IgD-negative memory B cell (primary cell): ENCODE measurements around the gene HS2ST1. TPM values are rescaled to one million over a fixed set of nuclear protein-coding genes. Genes with fewer than 3 reads are reported as not detected.
A peak's percentile ranks its signal among the peaks of the same experiment; 100 is the strongest.

Experiments used
- H3K27ac Mint-ChIP-seq, 3 donors: one replicate each; pipeline ENCODE4 v1.8.0; 2020 to 2022; ENCODE audit warnings: mild to moderate bottlenecking in 3 of 3, mixed read lengths in 3 of 3, moderate library complexity in 1 of 3
- H3K27me3 Mint-ChIP-seq: one replicate; pipeline ENCODE4 v1.8.0; 2021; ENCODE audit warnings: mixed read lengths
- H3K36me3 Mint-ChIP-seq: one replicate; pipeline ENCODE4 v1.8.0; 2020; ENCODE audit warnings: mild to moderate bottlenecking, mixed read lengths
- H3K4me1 Mint-ChIP-seq, 3 donors: one replicate each; pipeline ENCODE4 v1.8.0; 2020 to 2022; ENCODE audit warnings: mixed read lengths in 3 of 3, mild to moderate bottlenecking in 1 of 3
- H3K4me3 Mint-ChIP-seq, 4 donors: one replicate each; pipeline ENCODE4 v1.8.0; 2020 to 2022; ENCODE audit warnings: mild to moderate bottlenecking in 4 of 4, mixed read lengths in 4 of 4, moderate library complexity in 3 of 4
- H3K9me3 Mint-ChIP-seq, 3 donors: one replicate each; pipeline ENCODE4 v1.8.0; 2020 to 2021; ENCODE audit warnings: mixed read lengths in 3 of 3, mild to moderate bottlenecking in 1 of 3
- polyA plus RNA-seq: library from polyadenylated mRNA; unstranded; fragments of 300-500 nt; fragmentation: Illumina TruSeq; gene quantifications from one replicate; pipeline ENCODE4 v1.2.3, GENCODE V29; 2021

The HS2ST1 gene
- polyA plus RNA-seq, 1 donor from 2014 or later: 7.2 TPM

GRCh38 chr1:87121711-87122163 is 207.3 kb downstream of the HS2ST1 start:
- H3K27me3 Mint-ChIP-seq: peaks cover 2% of the 10 kb centered on the region
- H3K27ac Mint-ChIP-seq: no peak overlapping the region
- peaks cover 0 to 6% (median 1%) of the 10 kb centered on the region in 3 donors for H3K4me1 Mint-ChIP-seq
- H3K36me3 Mint-ChIP-seq: peaks cover 5% of the 10 kb centered on the region
- H3K4me3 Mint-ChIP-seq: peak overlapping the region in 1 of 4 donors; percentile 2
- H3K9me3 Mint-ChIP-seq: no peaks in the 10 kb centered on the region

- Mint-ChIP-seq H3K4me1 (peaks cover 0 to 6% (median 1%) of the 10 kb centered on the region in 3 donors), H3K27ac (no peak overlapping the region), H3K36me3 (peaks cover 5% of the 10 kb centered on the region), H3K4me3 (peak overlapping the region in 1 of 4 donors; percentile 22), H3K27me3 (peaks cover 2% of the 10 kb centered on the region), H3K9me3 (no peaks in the 10 kb centered on the region)
Measured at GRCh38 chr1:87122243-87122642, 207.8 kb downstream of the HS2ST1 start.

DNA sequence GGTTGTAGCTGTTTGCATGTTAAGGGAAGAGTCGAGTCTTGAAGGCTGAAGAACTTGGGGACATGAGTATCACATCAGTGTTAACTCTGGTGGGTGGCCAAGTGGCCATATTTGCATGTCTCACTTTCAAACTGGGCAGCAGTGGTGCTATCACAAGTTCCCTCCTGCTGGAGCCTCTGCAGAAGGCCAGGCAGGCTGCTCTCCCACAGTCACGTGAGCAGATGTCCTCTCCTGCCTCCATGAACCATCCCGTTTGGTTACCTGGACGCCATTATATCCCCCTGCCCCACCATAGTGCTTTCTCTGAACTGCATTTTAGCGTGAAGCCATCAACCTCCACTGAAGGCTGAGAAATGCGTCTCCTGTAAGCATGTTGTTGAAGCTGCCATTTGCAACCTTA is 209.2 kb downstream of the HS2ST1 start:
- Mint-ChIP-seq H3K27ac (no peak overlapping the region), H3K9me3 (no peaks in the 10 kb centered on the region), H3K4me3 (no peak overlapping the region), H3K4me1 (peaks cover 0 to 6% (median 1%) of the 10 kb centered on the region in 3 donors), H3K36me3 (peaks cover 5% of the 10 kb centered on the region), H3K27me3 (peaks cover 3% of the 10 kb centered on the region)

DNA sequence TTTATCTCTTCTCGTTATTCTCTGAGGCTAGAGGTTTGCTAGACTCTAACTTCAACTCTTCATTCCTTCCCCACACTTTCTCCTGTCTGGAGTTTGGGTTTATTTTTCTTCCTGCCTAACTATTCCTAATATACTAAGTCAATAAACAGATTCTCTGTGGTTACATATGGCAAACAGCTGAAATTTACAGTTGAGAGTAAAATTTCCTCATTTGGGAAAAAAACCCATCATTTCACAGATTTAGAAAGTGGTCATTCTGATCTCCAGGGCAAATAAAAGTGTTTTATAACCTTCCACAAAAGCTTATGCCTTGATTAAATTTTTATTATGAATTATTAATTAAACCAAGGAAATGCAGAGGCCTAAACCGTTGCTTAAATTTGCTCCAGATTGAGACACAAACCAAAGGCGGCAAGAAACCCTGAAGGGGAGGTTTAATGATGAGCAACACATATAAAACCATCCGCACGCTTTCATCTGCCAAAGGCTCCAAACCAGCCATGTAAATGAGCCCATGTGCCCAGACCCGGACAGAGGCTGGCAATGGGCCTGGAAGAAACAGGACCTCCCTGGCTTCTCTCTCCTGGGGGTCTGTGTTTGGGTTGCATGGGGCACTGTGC is 212.6 kb downstream of the HS2ST1 start:
- Mint-ChIP-seq H3K9me3 (no peaks in the 10 kb centered on the region), H3K27ac (no peak overlapping the region), H3K4me1 (peaks cover 3 to 5% (median 4%) of the 10 kb centered on the region in 3 donors), H3K27me3 (peaks cover 8% of the 10 kb centered on the region), H3K36me3 (peaks cover 5% of the 10 kb centered on the region), H3K4me3 (no peak overlapping the region)

DNA sequence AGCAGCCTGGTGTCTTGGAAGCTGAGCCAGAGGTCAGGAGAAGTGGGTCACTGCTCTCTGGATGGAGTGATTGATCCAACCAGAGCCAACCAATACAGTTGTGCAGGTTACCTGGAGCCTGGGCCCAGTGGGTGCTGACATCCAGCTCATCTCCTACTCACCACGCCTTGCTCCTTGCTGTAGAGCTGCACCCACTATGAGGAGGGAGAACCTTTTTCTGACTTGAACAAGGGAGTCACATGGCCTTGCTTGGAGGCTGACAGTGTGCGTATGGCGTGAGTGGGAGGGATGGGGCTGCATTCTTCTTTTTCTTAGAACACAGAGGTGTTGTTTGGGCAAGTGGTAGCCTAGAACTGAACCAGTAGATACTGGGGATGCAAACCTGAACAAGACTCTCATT is 213.1 kb downstream of the HS2ST1 start:
- Mint-ChIP-seq H3K27me3 (peaks cover 10% of the 10 kb centered on the region), H3K4me3 (peak overlapping the region in 1 of 4 donors; percentile 9), H3K9me3 (no peaks in the 10 kb centered on the region), H3K36me3 (peaks cover 5% of the 10 kb centered on the region), H3K4me1 (peaks cover 3 to 5% (median 5%) of the 10 kb centered on the region in 3 donors), H3K27ac (no peak overlapping the region)

DNA sequence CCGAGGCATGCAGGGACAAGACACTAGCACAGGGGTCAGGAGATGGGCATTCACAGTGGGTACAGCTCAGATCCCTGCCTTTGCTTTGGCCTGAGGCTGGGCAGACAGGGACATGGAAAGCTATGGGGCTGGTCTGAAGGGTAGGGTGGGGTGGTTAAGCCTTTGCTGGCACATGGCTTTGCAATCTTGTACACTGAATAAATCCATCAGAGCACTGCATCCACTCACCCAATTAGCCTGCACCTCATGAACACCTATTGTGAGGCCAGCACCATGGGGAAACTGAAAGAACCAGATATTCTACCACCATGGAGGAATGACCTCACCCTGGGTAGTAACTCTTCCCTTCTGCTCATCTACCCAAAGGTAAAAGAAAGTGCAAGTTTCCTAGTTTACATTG is 214.6 kb downstream of the HS2ST1 start:
- Mint-ChIP-seq H3K9me3 (no peaks in the 10 kb centered on the region), H3K27me3 (peaks cover 15% of the 10 kb centered on the region), H3K4me1 (peaks cover 3 to 7% (median 5%) of the 10 kb centered on the region in 3 donors), H3K36me3 (peaks cover 2% of the 10 kb centered on the region), H3K27ac (no peak overlapping the region), H3K4me3 (no peak overlapping the region)

DNA sequence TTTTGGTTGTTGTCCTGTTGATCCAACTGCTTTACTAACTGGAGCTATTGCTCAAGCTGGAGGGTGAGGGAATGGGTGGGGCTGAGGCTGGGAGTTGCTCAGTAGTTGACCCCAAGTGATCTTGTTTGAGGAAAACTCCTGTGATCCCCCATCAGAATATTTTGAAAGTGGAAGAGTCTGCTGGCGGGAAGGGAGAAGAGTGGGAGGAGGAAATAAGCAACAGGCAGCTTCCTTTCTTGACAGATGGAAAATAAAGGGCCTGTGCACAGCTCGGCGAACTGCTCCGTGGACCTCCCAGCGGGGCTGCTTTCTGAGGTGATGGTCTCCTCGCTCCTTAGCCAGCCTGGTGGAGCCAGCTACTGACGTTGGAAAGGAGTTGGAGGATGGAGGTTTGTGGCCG is 215.2 kb downstream of the HS2ST1 start:
- Mint-ChIP-seq H3K4me3 (no peak overlapping the region), H3K27me3 (peaks cover 15% of the 10 kb centered on the region), H3K9me3 (no peaks in the 10 kb centered on the region), H3K36me3 (peaks cover 2% of the 10 kb centered on the region), H3K27ac (no peak overlapping the region), H3K4me1 (peaks cover 2 to 7% (median 5%) of the 10 kb centered on the region in 3 donors)

DNA sequence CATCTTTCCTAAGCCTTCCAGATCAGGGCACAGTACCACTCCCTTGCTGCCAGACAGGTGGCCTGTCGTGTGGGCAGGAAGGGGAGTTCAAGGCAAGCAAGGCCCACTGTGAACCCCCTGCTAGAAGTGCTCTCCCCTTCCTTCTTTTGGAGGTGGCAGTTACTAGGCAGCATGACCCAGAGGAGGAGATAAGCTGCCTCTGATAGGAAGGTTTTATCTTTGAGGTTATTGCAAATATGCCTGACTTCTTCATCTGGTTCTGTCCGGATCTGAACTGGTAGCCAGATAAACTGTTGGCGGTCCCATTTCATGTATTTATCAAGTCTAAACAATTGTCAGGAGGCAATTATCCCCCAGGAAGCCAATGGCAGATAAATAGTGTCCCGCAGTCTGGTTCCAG is 216.0 kb downstream of the HS2ST1 start:
- peaks cover 2 to 7% (median 5%) of the 10 kb centered on the region in 3 donors for H3K4me1 Mint-ChIP-seq
- no peak overlapping the region for H3K27ac Mint-ChIP-seq
- H3K27me3 Mint-ChIP-seq: peaks cover 20% of the 10 kb centered on the region
- H3K9me3 Mint-ChIP-seq: no peaks in the 10 kb centered on the region
- no peak overlapping the region for H3K4me3 Mint-ChIP-seq
- H3K36me3 Mint-ChIP-seq: peaks cover 2% of the 10 kb centered on the region

- H3K4me1 Mint-ChIP-seq: peaks cover 2 to 7% (median 5%) of the 10 kb centered on the region in 3 donors
- peaks cover 23% of the 10 kb centered on the region for H3K27me3 Mint-ChIP-seq
- no peak overlapping the region for H3K27ac Mint-ChIP-seq
- H3K9me3 Mint-ChIP-seq: no peaks in the 10 kb centered on the region
- H3K36me3 Mint-ChIP-seq: no peaks in the 10 kb centered on the region
- H3K4me3 Mint-ChIP-seq: peak overlapping the region; percentile 66 to 95 (median 88)
Measured at GRCh38 chr1:87131809-87132283, 217.4 kb downstream of the HS2ST1 start.

GRCh38 chr1:87132284-87132870 is 217.9 kb downstream of the HS2ST1 start:
- Mint-ChIP-seq H3K27ac (no peak overlapping the region), H3K9me3 (no peaks in the 10 kb centered on the region), H3K27me3 (peaks cover 23% of the 10 kb centered on the region), H3K36me3 (no peaks in the 10 kb centered on the region), H3K4me1 (peaks cover 2 to 7% (median 5%) of the 10 kb centered on the region in 3 donors), H3K4me3 (peak overlapping the region; percentile 78 to 95 (median 88))

GRCh38 chr1:87134061-87134460 is 219.6 kb downstream of the HS2ST1 start:
- Mint-ChIP-seq H3K4me3 (peak overlapping the region in 2 of 4 donors; percentile 2 to 62), H3K27ac (no peak overlapping the region), H3K36me3 (no peaks in the 10 kb centered on the region), H3K9me3 (no peaks in the 10 kb centered on the region), H3K4me1 (peaks cover 2 to 7% (median 5%) of the 10 kb centered on the region in 3 donors), H3K27me3 (peaks cover 21% of the 10 kb centered on the region)

- Mint-ChIP-seq H3K4me3 (no peak overlapping the region), H3K27ac (no peak overlapping the region), H3K27me3 (peaks cover 21% of the 10 kb centered on the region), H3K9me3 (no peaks in the 10 kb centered on the region), H3K36me3 (no peaks in the 10 kb centered on the region), H3K4me1 (peaks cover 2 to 7% (median 5%) of the 10 kb centered on the region in 3 donors)
Measured at GRCh38 chr1:87134625-87135328, 220.3 kb downstream of the HS2ST1 start.

- Mint-ChIP-seq H3K4me1 (peaks cover 2 to 7% (median 5%) of the 10 kb centered on the region in 3 donors), H3K36me3 (no peaks in the 10 kb centered on the region), H3K9me3 (no peaks in the 10 kb centered on the region), H3K27ac (no peak overlapping the region), H3K4me3 (no peak overlapping the region), H3K27me3 (peaks cover 21% of the 10 kb centered on the region)
Measured at GRCh38 chr1:87135329-87135712, 220.9 kb downstream of the HS2ST1 start.

GRCh38 chr1:87136607-87137341 is 222.3 kb downstream of the HS2ST1 start:
- H3K9me3 Mint-ChIP-seq: no peaks in the 10 kb centered on the region
- no peak overlapping the region for H3K4me3 Mint-ChIP-seq
- no peak overlapping the region for H3K27ac Mint-ChIP-seq
- H3K36me3 Mint-ChIP-seq: no peaks in the 10 kb centered on the region
- peaks cover 0 to 3% (median under 1%) of the 10 kb centered on the region in 3 donors for H3K4me1 Mint-ChIP-seq
- H3K27me3 Mint-ChIP-seq: peaks cover 17% of the 10 kb centered on the region

- peaks cover 0 to 3% (median 0%) of the 10 kb centered on the region in 3 donors for H3K4me1 Mint-ChIP-seq
Measured at GRCh38 chr1:87137342-87137739, 222.9 kb downstream of the HS2ST1 start.

More at GRCh38 chr1:87137342-87137739, 222.9 kb downstream of the HS2ST1 start:
- Mint-ChIP-seq H3K36me3 (no peaks in the 10 kb centered on the region), H3K27me3 (peaks cover 16% of the 10 kb centered on the region), H3K9me3 (no peaks in the 10 kb centered on the region), H3K27ac (no peak overlapping the region), H3K4me3 (no peak overlapping the region)
